Activated CD8-positive, alpha-beta memory T cell treated with anti-CD3 and anti-CD28 coated beads, Interleukin-2, amount 50 U/mL, for 1 hour (primary cell): Measurements from ENCODE around the gene AKT3.

Source experiments
- DNase-seq: peaks from one replicate; pipeline ENCODE4 v3.0.0-alpha.2; 2020; ENCODE audit errors: extremely low read depth

The AKT3 gene

GRCh38 chr1:243558576-243558975 is 291.5 kb downstream of the AKT3 start:
- DNase-seq, result no peak

GRCh38 chr1:243557866-243558265 is 292.2 kb downstream of the AKT3 start:
- DNase-seq, result no peak

GRCh38 chr1:243554686-243555085 is 295.4 kb downstream of the AKT3 start:
- DNase-seq, result no peak

- DNase-seq, result no peak
Measured at GRCh38 chr1:243553090-243553489, 297.0 kb downstream of the AKT3 start.

- DNase-seq, result no peak
Measured at GRCh38 chr1:243550276-243550675, 299.8 kb downstream of the AKT3 start.

GRCh38 chr1:243549791-243550190 is 300.3 kb downstream of the AKT3 start:
- DNase-seq, result no peak

- no peak for DNase-seq
Measured at GRCh38 chr1:243549108-243549507, 300.9 kb downstream of the AKT3 start.

GRCh38 chr1:243548516-243548915 is 301.5 kb downstream of the AKT3 start:
- DNase-seq, result no peak

GRCh38 chr1:243547891-243548290 is 302.2 kb downstream of the AKT3 start:
- no peak for DNase-seq

GRCh38 chr1:243546457-243546856 is 303.6 kb downstream of the AKT3 start:
- no peak for DNase-seq

- DNase-seq, result no peak
Measured at GRCh38 chr1:243543501-243543900, 306.5 kb downstream of the AKT3 start.

- DNase-seq, result no peak
Measured at GRCh38 chr1:243542739-243543415, 307.2 kb downstream of the AKT3 start.

- DNase-seq, result no peak
Measured at GRCh38 chr1:243539636-243540035, 310.4 kb downstream of the AKT3 start.

- DNase-seq, result no peak
Measured at GRCh38 chr1:243535014-243535413, 315.0 kb downstream of the AKT3 start.

- DNase-seq, result no peak
Measured at GRCh38 chr1:243529512-243529911, 320.5 kb downstream of the AKT3 start.

GRCh38 chr1:243528459-243529121 is 321.5 kb downstream of the AKT3 start:
- DNase-seq, result no peak

- DNase-seq, result no peak
Measured at GRCh38 chr1:243526180-243526579, 323.9 kb downstream of the AKT3 start.

GRCh38 chr1:243525085-243525487 is 325.0 kb downstream of the AKT3 start:
- no peak for DNase-seq

- no peak for DNase-seq
Measured at GRCh38 chr1:243523766-243524165, 326.3 kb downstream of the AKT3 start.

- DNase-seq, result no peak
Measured at GRCh38 chr1:243520831-243521230, 329.2 kb downstream of the AKT3 start.

- no peak for DNase-seq
Measured at GRCh38 chr1:243514927-243515326, 335.1 kb downstream of the AKT3 start.

- DNase-seq, result no peak
Measured at GRCh38 chr1:243513726-243514491, 336.1 kb downstream of the AKT3 start.

GRCh38 chr1:243510928-243511327 is 339.1 kb downstream of the AKT3 start:
- no peak for DNase-seq
